Sigmoid colon (tissue), 4 donors: ENCODE data around the gene AFTPH.

Experiments used
- CTCF ChIP-seq, 4 experiments: fragments of 450-650 bp in 3 of 4; fragments of 200-600 bp in 1 of 4; IDR thresholded peaks; one replicate each; pipeline ENCODE4 v1.5.1; 2016 to 2019; ENCODE audit warnings: antibody characterized with exemption in 4 of 4, mild to moderate bottlenecking in 3 of 4, moderate library complexity in 2 of 4
- EP300 ChIP-seq, 4 donors: sonication (generic); formaldehyde crosslinking; IDR thresholded peaks; one replicate each; pipeline ENCODE4 v1.6.1; 2017; ENCODE audit warnings: antibody characterized with exemption in 4 of 4
- POLR2A ChIP-seq, 2 donors: fragments of 450-650 bp; IDR thresholded peaks; one replicate each; pipeline ENCODE4 v1.6.1; 2016; ENCODE audit warnings: antibody characterized with exemption in 2 of 2, mild to moderate bottlenecking in 2 of 2, moderate library complexity in 2 of 2
- POLR2AphosphoS5 ChIP-seq, 4 donors: sonication (generic); formaldehyde crosslinking; IDR thresholded peaks; one replicate each; pipeline ENCODE4 v1.6.1; 2017; ENCODE audit warnings: antibody characterized with exemption in 4 of 4

- TF ChIP-seq EP300 (IDR thresholded peaks at IDR 0.05) (no peak), CTCF (IDR thresholded peaks at IDR 0.05) (no peak), POLR2A (IDR thresholded peaks at IDR 0.05) (no peak), POLR2AphosphoS5 (IDR thresholded peaks at IDR 0.05) (no peak)
Measured at GRCh38 chr2:64594226-64594989, 70.3 kb downstream of the AFTPH start.
